ENCODE measurements around the gene LGI1.

GRCh38 chr10:93768892-93769291 is 11.2 kb downstream of the LGI1 start:
- TF ChIP-seq, protein P1, sequence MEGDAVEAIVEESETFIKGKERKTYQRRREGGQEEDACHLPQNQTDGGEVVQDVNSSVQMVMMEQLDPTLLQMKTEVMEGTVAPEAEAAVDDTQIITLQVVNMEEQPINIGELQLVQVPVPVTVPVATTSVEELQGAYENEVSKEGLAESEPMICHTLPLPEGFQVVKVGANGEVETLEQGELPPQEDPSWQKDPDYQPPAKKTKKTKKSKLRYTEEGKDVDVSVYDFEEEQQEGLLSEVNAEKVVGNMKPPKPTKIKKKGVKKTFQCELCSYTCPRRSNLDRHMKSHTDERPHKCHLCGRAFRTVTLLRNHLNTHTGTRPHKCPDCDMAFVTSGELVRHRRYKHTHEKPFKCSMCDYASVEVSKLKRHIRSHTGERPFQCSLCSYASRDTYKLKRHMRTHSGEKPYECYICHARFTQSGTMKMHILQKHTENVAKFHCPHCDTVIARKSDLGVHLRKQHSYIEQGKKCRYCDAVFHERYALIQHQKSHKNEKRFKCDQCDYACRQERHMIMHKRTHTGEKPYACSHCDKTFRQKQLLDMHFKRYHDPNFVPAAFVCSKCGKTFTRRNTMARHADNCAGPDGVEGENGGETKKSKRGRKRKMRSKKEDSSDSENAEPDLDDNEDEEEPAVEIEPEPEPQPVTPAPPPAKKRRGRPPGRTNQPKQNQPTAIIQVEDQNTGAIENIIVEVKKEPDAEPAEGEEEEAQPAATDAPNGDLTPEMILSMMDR (IDR thresholded peaks at IDR 0.05; ENCODE audit: insufficient read depth, low read length, poor library complexity, severe bottlenecking), result no peak
- no peak for TF ChIP-seq EZH2phosphoT487 (conservative IDR thresholded peaks at IDR 0.05; ENCODE audit: low read length)

All from SU-DHL-6 (cell line).